CD8-positive, alpha-beta memory T cell (primary cell): ENCODE results near the gene MEMO1. TPM values are rescaled to one million over a fixed set of nuclear protein-coding genes. Genes with fewer than 3 reads are reported as not detected.
"Not testable (repeated sequence)": the region's sequence is repeated elsewhere in the genome, so short reads cannot be mapped to it uniquely, and the experiment has no call there.

Experiments used
- CTCF ChIA-PET: fragments of 350-600 bp; sonication (Branson Sonifier 250); formaldehyde crosslinking; loops from one replicate; lab custom pipeline; 2021; ENCODE audit warnings: antibody characterized with exemption; lab: Charles Lee
- POLR2A ChIA-PET: fragments of 350-600 bp; sonication (Branson Sonifier 250); formaldehyde crosslinking; loops from one replicate; lab custom pipeline; 2021; ENCODE audit warnings: antibody characterized with exemption; lab: Charles Lee
- DNase-seq, 5 donors: peaks; one replicate each; pipeline versions ENCODE4 v3.0.0 to v3.0.0-alpha.2; 2020 to 2022; ENCODE audit warnings: mixed read lengths in 1 of 5
- H3K27ac ChIP-seq: one replicate; pipeline ENCODE4 v1.7.0; 2013; ENCODE audit warnings: low read depth, mild to moderate bottlenecking, low read length, moderate library complexity
- H3K27me3 ChIP-seq: 2 replicates; pipeline ENCODE4 v1.7.0; 2013; ENCODE audit warnings: low read length, mild to moderate bottlenecking; ENCODE audit not compliant: insufficient read depth, poor library complexity, severe bottlenecking
- H3K36me3 ChIP-seq: 2 replicates; pipeline ENCODE4 v1.7.0; 2013; ENCODE audit warnings: mild to moderate bottlenecking, low read length, moderate library complexity; ENCODE audit not compliant: insufficient read depth
- H3K4me1 ChIP-seq: 2 replicates; pipeline ENCODE4 v1.7.0; 2013; ENCODE audit warnings: mild to moderate bottlenecking, low read length, moderate library complexity; ENCODE audit not compliant: insufficient read depth
- H3K4me3 ChIP-seq: 2 replicates; pipeline ENCODE4 v1.7.0; 2013; ENCODE audit warnings: mild to moderate bottlenecking, low read length
- H3K9me3 ChIP-seq: 2 replicates; pipeline ENCODE4 v1.7.0; 2013; ENCODE audit warnings: mild to moderate bottlenecking, low read length
- H3K27ac Mint-ChIP-seq, 8 donors: one replicate each; pipeline ENCODE4 v1.8.0; 2020 to 2021; ENCODE audit warnings: mixed read lengths in 8 of 8, mild to moderate bottlenecking in 6 of 8, inconsistent platforms in 3 of 8, moderate library complexity in 3 of 8
- H3K27me3 Mint-ChIP-seq, 2 donors: one replicate each; pipeline ENCODE4 v1.8.0; 2020 to 2021; ENCODE audit warnings: mixed read lengths in 2 of 2, mild to moderate bottlenecking in 1 of 2, moderate library complexity in 1 of 2
- H3K36me3 Mint-ChIP-seq, 3 donors: one replicate each; pipeline ENCODE4 v1.8.0; 2020 to 2021; ENCODE audit warnings: mixed read lengths in 3 of 3, inconsistent platforms in 1 of 3, mild to moderate bottlenecking in 1 of 3
- H3K4me1 Mint-ChIP-seq, 3 donors: one replicate each; pipeline ENCODE4 v1.8.0; 2020 to 2021; ENCODE audit warnings: mixed read lengths in 3 of 3, inconsistent platforms in 1 of 3, mild to moderate bottlenecking in 1 of 3
- H3K4me3 Mint-ChIP-seq, 7 donors: one replicate each; pipeline ENCODE4 v1.8.0; 2020 to 2021; ENCODE audit warnings: mixed read lengths in 7 of 7, mild to moderate bottlenecking in 6 of 7, moderate library complexity in 4 of 7, inconsistent platforms in 2 of 7
- H3K9me3 Mint-ChIP-seq, 5 donors: one replicate each; pipeline ENCODE4 v1.8.0; 2020 to 2022; ENCODE audit warnings: mixed read lengths in 5 of 5, mild to moderate bottlenecking in 3 of 5, moderate library complexity in 2 of 5, inconsistent platforms in 1 of 5
- polyA plus RNA-seq: library from polyadenylated mRNA; unstranded; fragments of 300-500 nt; fragmentation: Illumina TruSeq; gene quantifications from one replicate; pipeline ENCODE4 v1.2.3, GENCODE V29; 2021
- total RNA-seq, 2 experiments: library from RNA; stranded (reverse); gene quantifications; one replicate each; pipeline ENCODE4 v1.2.3, GENCODE V29; 2021

MEMO1 gene
- total and polyA plus RNA-seq, 3 experiments from 2014 or later: 27.7 to 78.6 (median 73.8) TPM

- Mint-ChIP-seq H3K36me3 (peaks cover 0 to 12% (median 9%) of the 10 kb centered on the region in 3 donors), H3K27ac (no peak overlapping the region), H3K27me3 (no peaks in the 10 kb centered on the region), H3K4me3 (no peak overlapping the region), H3K9me3 (no peaks in the 10 kb centered on the region), H3K4me1 (peaks cover 32 to 60% (median 46%) of the 10 kb centered on the region in 3 donors)
- ChIA-PET POLR2A (no interaction called here), CTCF (no interaction called here)
- Histone ChIP-seq H3K27ac (no peak overlapping the region), H3K9me3 (no peaks in the 10 kb centered on the region), H3K4me1 (peaks cover 15% of the 10 kb centered on the region), H3K4me3 (no peak overlapping the region), H3K27me3 (no peaks in the 10 kb centered on the region), H3K36me3 (no peaks in the 10 kb centered on the region)
- DNase-seq: no peak
Measured at GRCh38 chr2:31979956-31980355, 30.9 kb downstream of the MEMO1 start.

GRCh38 chr2:31979018-31979417 lies 31.8 kb downstream of the MEMO1 start:
- H3K27ac Mint-ChIP-seq: peak overlapping the region in 1 of 8 donors; percentile 70
- ChIA-PET CTCF (no interaction called here), POLR2A (no interaction called here)
- no peak overlapping the region for H3K4me3 Mint-ChIP-seq
- no peak for DNase-seq
- Histone ChIP-seq H3K27me3 (no peaks in the 10 kb centered on the region), H3K4me3 (no peak overlapping the region), H3K36me3 (no peaks in the 10 kb centered on the region), H3K4me1 (peaks cover 15% of the 10 kb centered on the region), H3K27ac (no peak overlapping the region), H3K9me3 (no peaks in the 10 kb centered on the region)
- H3K9me3 Mint-ChIP-seq: no peaks in the 10 kb centered on the region
- H3K36me3 Mint-ChIP-seq: peaks cover 0 to 9% (median 8%) of the 10 kb centered on the region in 3 donors
- H3K4me1 Mint-ChIP-seq: peaks cover 32 to 63% (median 45%) of the 10 kb centered on the region in 3 donors
- no peaks in the 10 kb centered on the region for H3K27me3 Mint-ChIP-seq

- Mint-ChIP-seq H3K36me3 (peaks cover 0 to 6% (median 6%) of the 10 kb centered on the region in 3 donors), H3K27ac (no peak overlapping the region), H3K9me3 (no peaks in the 10 kb centered on the region), H3K4me3 (no peak overlapping the region), H3K27me3 (no peaks in the 10 kb centered on the region), H3K4me1 (peaks cover 35 to 63% (median 47%) of the 10 kb centered on the region in 3 donors)
- no peaks in the 10 kb centered on the region for H3K36me3 ChIP-seq
- ChIA-PET CTCF (no interaction called here), POLR2A (no interaction called here)
- H3K4me3 ChIP-seq: no peak overlapping the region
- no peaks in the 10 kb centered on the region for H3K27me3 ChIP-seq
- no peak overlapping the region for H3K27ac ChIP-seq
- DNase-seq: no peak
- peaks cover 15% of the 10 kb centered on the region for H3K4me1 ChIP-seq
- no peaks in the 10 kb centered on the region for H3K9me3 ChIP-seq
Measured at GRCh38 chr2:31978436-31978835, 32.4 kb downstream of the MEMO1 start.

- Histone ChIP-seq H3K27ac (no peak overlapping the region), H3K4me3 (no peak overlapping the region), H3K36me3 (no peaks in the 10 kb centered on the region), H3K9me3 (no peaks in the 10 kb centered on the region), H3K4me1 (no peaks in the 10 kb centered on the region), H3K27me3 (no peaks in the 10 kb centered on the region)
- ChIA-PET CTCF (no interaction called here), POLR2A (no interaction called here)
- Mint-ChIP-seq H3K27me3 (no peaks in the 10 kb centered on the region), H3K36me3 (peaks cover 0 to 7% (median 4%) of the 10 kb centered on the region in 3 donors), H3K27ac (no peak overlapping the region), H3K4me3 (no peak overlapping the region), H3K9me3 (no peaks in the 10 kb centered on the region), H3K4me1 (peaks cover 19 to 56% (median 25%) of the 10 kb centered on the region in 3 donors)
- no peak for DNase-seq
Measured at GRCh38 chr2:31973665-31974064, 37.1 kb downstream of the MEMO1 start.

GRCh38 chr2:31972059-31972458 lies 38.7 kb downstream of the MEMO1 start:
- ChIA-PET CTCF (no interaction called here), POLR2A (no interaction called here)
- H3K27me3 ChIP-seq: no peaks in the 10 kb centered on the region
- no peak overlapping the region for H3K27ac ChIP-seq
- H3K4me1 Mint-ChIP-seq: peaks cover 20 to 42% (median 31%) of the 10 kb centered on the region in 3 donors
- no peak overlapping the region for H3K4me3 ChIP-seq
- peaks cover 0 to 10% (median 4%) of the 10 kb centered on the region in 3 donors for H3K36me3 Mint-ChIP-seq
- H3K27me3 Mint-ChIP-seq: no peaks in the 10 kb centered on the region
- DNase-seq: no peak
- no peak overlapping the region for H3K4me3 Mint-ChIP-seq
- H3K9me3 Mint-ChIP-seq: no peaks in the 10 kb centered on the region
- H3K27ac Mint-ChIP-seq: no peak overlapping the region
- no peaks in the 10 kb centered on the region for H3K4me1 ChIP-seq
- no peaks in the 10 kb centered on the region for H3K9me3 ChIP-seq
- H3K36me3 ChIP-seq: no peaks in the 10 kb centered on the region

- POLR2A ChIA-PET: no interaction called here
- Histone ChIP-seq H3K27me3 (no peaks in the 10 kb centered on the region), H3K4me1 (no peaks in the 10 kb centered on the region), H3K27ac (no peak overlapping the region), H3K36me3 (no peaks in the 10 kb centered on the region), H3K4me3 (no peak overlapping the region), H3K9me3 (no peaks in the 10 kb centered on the region)
- no peak for DNase-seq
- Mint-ChIP-seq H3K4me3 (no peak overlapping the region), H3K36me3 (peaks cover 0 to 14% (median 2%) of the 10 kb centered on the region in 3 donors), H3K4me1 (peaks cover 16 to 38% (median 29%) of the 10 kb centered on the region in 3 donors), H3K27me3 (no peaks in the 10 kb centered on the region), H3K27ac (no peak overlapping the region), H3K9me3 (no peaks in the 10 kb centered on the region)
- CTCF ChIA-PET: no interaction called here
Measured at GRCh38 chr2:31969178-31969577, 41.6 kb downstream of the MEMO1 start.

GRCh38 chr2:31967790-31968189 lies 43.0 kb downstream of the MEMO1 start:
- Mint-ChIP-seq H3K9me3 (no peaks in the 10 kb centered on the region), H3K4me1 (peaks cover 18 to 40% (median 29%) of the 10 kb centered on the region in 3 donors), H3K36me3 (peaks cover 0 to 15% (median 8%) of the 10 kb centered on the region in 3 donors), H3K4me3 (no peak overlapping the region), H3K27ac (no peak overlapping the region), H3K27me3 (no peaks in the 10 kb centered on the region)
- H3K9me3 ChIP-seq: no peaks in the 10 kb centered on the region
- H3K27ac ChIP-seq: no peak overlapping the region
- CTCF ChIA-PET: no interaction called here
- H3K4me1 ChIP-seq: peaks cover under 1% of the 10 kb centered on the region
- DNase-seq: no peak
- H3K27me3 ChIP-seq: no peaks in the 10 kb centered on the region
- POLR2A ChIA-PET: no interaction called here
- no peaks in the 10 kb centered on the region for H3K36me3 ChIP-seq
- H3K4me3 ChIP-seq: no peak overlapping the region

GRCh38 chr2:31966402-31966801 lies 44.4 kb downstream of the MEMO1 start:
- not testable (repeated sequence) for H3K27ac ChIP-seq, H3K27me3 Mint-ChIP-seq
- peaks cover 0 to 12% (median 8%) of the 10 kb centered on the region in 3 donors for H3K36me3 Mint-ChIP-seq

More at GRCh38 chr2:31966402-31966801, 44.4 kb downstream of the MEMO1 start:
- H3K36me3 ChIP-seq, CTCF ChIA-PET, H3K27me3 ChIP-seq, DNase-seq, H3K9me3 ChIP-seq, POLR2A ChIA-PET, H3K4me3 ChIP-seq, H3K9me3 Mint-ChIP-seq, H3K4me3 Mint-ChIP-seq: not testable (repeated sequence)
- peaks cover 10% of the 10 kb centered on the region for H3K4me1 ChIP-seq
- H3K27ac Mint-ChIP-seq: peak overlapping the region in 3 of 8 donors; percentile 4 to 46 (median 29)
- H3K4me1 Mint-ChIP-seq: peaks cover 24 to 44% (median 41%) of the 10 kb centered on the region in 3 donors
